ENCODE results near the gene SLC37A1.
"Not testable (repeated sequence)": the region's sequence is repeated elsewhere in the genome, so short reads cannot be mapped to it uniquely, and the experiment has no call there.

Gene SLC37A1

GRCh38 chr21:42622284-42622683 lies 108.6 kb downstream of the SLC37A1 start:
- DNase-seq, result no peak

- no peak for DNase-seq
Measured at GRCh38 chr21:42623694-42624093, 110.0 kb downstream of the SLC37A1 start.

- DNase-seq, result no peak
Measured at GRCh38 chr21:42624095-42624790, 110.6 kb downstream of the SLC37A1 start.

GRCh38 chr21:42624936-42625335 lies 111.3 kb downstream of the SLC37A1 start:
- DNase-seq, result no peak

GRCh38 chr21:42626171-42626570 lies 112.5 kb downstream of the SLC37A1 start:
- no peak for DNase-seq

- no peak for DNase-seq
Measured at GRCh38 chr21:42627527-42628289, 114.1 kb downstream of the SLC37A1 start.

- DNase-seq, result not testable (repeated sequence)
Measured at GRCh38 chr21:42628466-42629061, 114.9 kb downstream of the SLC37A1 start.

- DNase-seq, result no peak
Measured at GRCh38 chr21:42629933-42630589, 116.4 kb downstream of the SLC37A1 start.

- DNase-seq, result no peak
Measured at GRCh38 chr21:42630626-42631025, 117.0 kb downstream of the SLC37A1 start.

Data from activated CD8-positive, alpha-beta memory T cell treated with anti-CD3 and anti-CD28 coated beads, Interleukin-2, amount 50 U/mL, for 48 hours (primary cell).